Measurements from ENCODE around the gene ATP2B2. TPM values are rescaled to one million over a fixed set of nuclear protein-coding genes. Genes with fewer than 3 reads are reported as not detected.

Gene ATP2B2
- total RNA-seq, 4 donors from 2014 or later, result 0.31 to 2.9 (median 1.8) TPM

DNA sequence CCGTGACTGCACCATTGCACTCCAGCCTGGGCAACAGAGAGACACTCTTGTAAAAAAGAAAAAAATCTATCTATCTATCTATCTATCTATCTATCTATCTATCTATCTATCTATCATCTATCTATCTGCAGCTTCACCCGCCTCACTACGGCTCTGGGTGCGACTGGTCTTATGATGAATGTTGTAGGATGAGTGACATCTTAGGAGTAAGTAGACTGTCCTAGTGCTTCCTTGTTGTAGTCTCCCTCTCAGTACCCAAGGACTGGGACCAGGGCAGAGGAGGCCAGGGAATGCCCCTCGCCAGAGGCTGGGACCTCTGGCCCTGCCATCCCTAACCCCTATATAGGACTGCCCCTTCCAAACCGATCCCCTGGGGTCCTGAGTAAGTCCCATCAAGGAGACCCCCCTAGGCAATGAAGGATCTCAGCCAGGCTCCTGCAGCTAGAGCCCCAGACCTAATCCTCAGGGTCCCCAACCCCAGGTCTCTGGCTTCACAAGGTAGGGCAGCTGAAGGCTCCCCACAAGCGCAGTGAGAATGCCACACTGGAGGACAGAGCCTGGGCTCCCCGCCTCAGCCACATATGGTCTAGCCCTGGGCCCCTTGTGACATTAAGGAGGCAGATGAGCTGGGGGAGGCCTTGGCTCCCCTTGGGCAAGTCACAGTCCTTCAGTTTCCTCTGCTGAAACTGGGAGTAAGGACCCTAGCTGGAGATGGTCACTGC, 183.6 kb downstream of the ATP2B2 start:
- Histone ChIP-seq H3K4me1 (peaks cover 20 to 31% of the 10 kb centered on the region in 2 donors), H3K27ac (peak overlapping the region; percentile 82 to 91 (median 86)), H3K36me3 (peaks cover 0 to 20% of the 10 kb centered on the region in 2 donors), H3K4me3 (peak overlapping the region; percentile 69 to 99 (median 91)), H3K9me3 (no peaks in the 10 kb centered on the region), H3K27me3 (no peaks in the 10 kb centered on the region)
- DNase-seq (no peak), ATAC-seq (no peak)
- TF ChIP-seq, protein P1, sequence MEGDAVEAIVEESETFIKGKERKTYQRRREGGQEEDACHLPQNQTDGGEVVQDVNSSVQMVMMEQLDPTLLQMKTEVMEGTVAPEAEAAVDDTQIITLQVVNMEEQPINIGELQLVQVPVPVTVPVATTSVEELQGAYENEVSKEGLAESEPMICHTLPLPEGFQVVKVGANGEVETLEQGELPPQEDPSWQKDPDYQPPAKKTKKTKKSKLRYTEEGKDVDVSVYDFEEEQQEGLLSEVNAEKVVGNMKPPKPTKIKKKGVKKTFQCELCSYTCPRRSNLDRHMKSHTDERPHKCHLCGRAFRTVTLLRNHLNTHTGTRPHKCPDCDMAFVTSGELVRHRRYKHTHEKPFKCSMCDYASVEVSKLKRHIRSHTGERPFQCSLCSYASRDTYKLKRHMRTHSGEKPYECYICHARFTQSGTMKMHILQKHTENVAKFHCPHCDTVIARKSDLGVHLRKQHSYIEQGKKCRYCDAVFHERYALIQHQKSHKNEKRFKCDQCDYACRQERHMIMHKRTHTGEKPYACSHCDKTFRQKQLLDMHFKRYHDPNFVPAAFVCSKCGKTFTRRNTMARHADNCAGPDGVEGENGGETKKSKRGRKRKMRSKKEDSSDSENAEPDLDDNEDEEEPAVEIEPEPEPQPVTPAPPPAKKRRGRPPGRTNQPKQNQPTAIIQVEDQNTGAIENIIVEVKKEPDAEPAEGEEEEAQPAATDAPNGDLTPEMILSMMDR (IDR thresholded peaks at IDR 0.05 in 4 of 5, conservative IDR thresholded peaks at IDR 0.05 in 1 of 5), result no peak
- no peak for TF ChIP-seq POLR2A (IDR thresholded peaks at IDR 0.05)
- in situ Hi-C loops (cut with MboI; ENCODE audit: low sequenced_read_pairs in 4 of 4) (no loop called here), intact Hi-C loops (cut with DNase I; ENCODE audit: low total_unique reads) (loop anchor here (1.0 to 5.0 kb wide), 3 partner anchors 73 to 1331 kb away; partner anchors contain the start of gene TATDN2)

DNA sequence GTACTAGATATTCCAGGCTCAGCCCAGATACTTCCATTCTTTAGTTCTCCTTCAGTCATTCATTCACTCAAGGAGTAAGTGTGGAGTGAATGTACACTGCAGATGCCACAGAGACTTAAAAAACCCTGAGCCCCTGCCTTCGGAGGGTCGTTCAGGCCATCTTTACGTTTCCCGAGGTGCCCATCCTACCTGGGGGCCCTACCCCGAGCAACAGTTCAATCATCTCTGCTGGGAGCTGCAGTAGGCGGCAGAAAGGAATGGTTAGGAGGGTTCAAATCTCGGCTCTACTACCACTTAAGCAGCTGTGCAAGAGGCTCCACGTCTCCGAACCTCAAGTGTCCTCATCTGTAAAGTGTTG, 185.1 kb downstream of the ATP2B2 start:
- in situ Hi-C loops (cut with MboI; ENCODE audit: low sequenced_read_pairs in 4 of 4) (no loop called here), intact Hi-C loops (cut with DNase I; ENCODE audit: low total_unique reads) (loop anchor here (5.0 kb wide), 1 partner anchor 1332 kb away; no protein-coding TSS in a partner anchor)
- Histone ChIP-seq H3K4me3 (peak overlapping the region; percentile 69 to 99 (median 91)), H3K36me3 (peaks cover 0 to 33% of the 10 kb centered on the region in 2 donors), H3K4me1 (peaks cover 20 to 31% of the 10 kb centered on the region in 2 donors), H3K27ac (peak overlapping the region; percentile 82 to 91 (median 86)), H3K27me3 (no peaks in the 10 kb centered on the region), H3K9me3 (no peaks in the 10 kb centered on the region)
- no peak for TF ChIP-seq POLR2A (IDR thresholded peaks at IDR 0.05)
- TF ChIP-seq, protein P1 (IDR thresholded peaks at IDR 0.05 in 4 of 5, conservative IDR thresholded peaks at IDR 0.05 in 1 of 5), result no peak
- ATAC-seq, result peak in 1 of 2 donors; percentile 10
- no peak for DNase-seq

DNA sequence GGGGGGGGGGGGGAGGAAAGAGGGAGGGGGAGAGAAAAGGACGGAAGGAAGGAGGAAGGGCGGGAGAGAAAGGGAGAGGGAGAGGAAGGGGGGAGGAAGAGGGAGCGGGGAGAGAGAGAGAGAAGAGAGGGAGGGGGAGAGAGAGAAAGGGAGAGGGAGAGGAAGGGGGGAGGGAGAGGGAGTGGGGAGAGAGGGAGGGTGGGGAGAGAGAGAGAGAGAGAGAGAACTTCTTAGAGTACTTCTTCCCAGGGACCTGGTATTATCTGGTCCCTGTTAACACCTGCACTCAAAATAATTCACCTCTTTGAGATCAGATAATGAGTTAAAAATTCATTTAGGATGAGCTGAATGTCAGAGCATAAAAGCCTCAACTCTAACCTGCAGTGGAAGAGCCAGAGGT, 185.6 kb downstream of the ATP2B2 start:
- peak overlapping the region; percentile 69 to 99 (median 91) for H3K4me3 ChIP-seq
- H3K27ac ChIP-seq, result peak overlapping the region in 2 of 4 donors; percentile 84 to 87
- ATAC-seq (no peak), DNase-seq (no peak)
- no peaks in the 10 kb centered on the region for H3K9me3 ChIP-seq
- intact Hi-C loops (cut with DNase I; ENCODE audit: low total_unique reads) (loop anchor here (5.0 kb wide), 1 partner anchor 1332 kb away; no protein-coding TSS in a partner anchor), in situ Hi-C loops (cut with MboI; ENCODE audit: low sequenced_read_pairs in 4 of 4) (no loop called here)
- TF ChIP-seq POLR2A (IDR thresholded peaks at IDR 0.05), result no peak
- TF ChIP-seq, protein P1 (IDR thresholded peaks at IDR 0.05 in 4 of 5, conservative IDR thresholded peaks at IDR 0.05 in 1 of 5), result no peak
- H3K4me1 ChIP-seq, result peaks cover 20 to 31% of the 10 kb centered on the region in 2 donors
- H3K36me3 ChIP-seq, result peaks cover 0 to 38% of the 10 kb centered on the region in 2 donors
- H3K27me3 ChIP-seq, result no peaks in the 10 kb centered on the region

DNA sequence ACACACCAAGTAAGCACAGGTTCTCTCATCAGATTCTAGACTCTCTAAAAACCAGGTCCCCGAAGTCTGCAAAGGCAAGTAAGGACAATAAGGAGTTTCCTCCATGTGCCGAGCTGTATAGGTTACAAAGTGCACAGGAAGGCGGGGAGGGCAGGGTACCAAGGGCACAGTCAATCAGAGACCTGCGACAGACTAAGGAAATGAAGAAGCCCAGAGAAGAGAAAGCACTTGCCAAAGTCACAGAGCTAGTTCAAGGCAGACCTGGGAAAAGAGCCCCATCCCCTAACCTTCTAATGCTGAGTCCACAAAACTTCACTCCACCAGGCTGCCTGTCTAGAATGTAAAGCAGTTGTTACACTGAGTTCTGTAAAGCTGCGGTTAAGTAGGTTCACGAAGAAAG, 186.1 kb downstream of the ATP2B2 start:
- Histone ChIP-seq H3K4me3 (peak overlapping the region in 1 of 4 donors; percentile 4), H3K27me3 (no peaks in the 10 kb centered on the region), H3K27ac (no peak overlapping the region), H3K4me1 (peaks cover 20 to 31% of the 10 kb centered on the region in 2 donors), H3K9me3 (no peaks in the 10 kb centered on the region), H3K36me3 (peaks cover 0 to 43% of the 10 kb centered on the region in 2 donors)
- in situ Hi-C loops (cut with MboI; ENCODE audit: low sequenced_read_pairs in 4 of 4), result no loop called here
- no peak for DNase-seq
- no peak for ATAC-seq
- intact Hi-C loops (cut with DNase I; ENCODE audit: low total_unique reads), result no loop called here
- TF ChIP-seq, protein P1 (IDR thresholded peaks at IDR 0.05 in 4 of 5, conservative IDR thresholded peaks at IDR 0.05 in 1 of 5), result no peak
- no peak for TF ChIP-seq POLR2A (IDR thresholded peaks at IDR 0.05)
